Suprapubic skin (tissue), 4 donors: ENCODE data around the gene ITPR2. TPM values are rescaled to one million over a fixed set of nuclear protein-coding genes. Genes with fewer than 3 reads are reported as not detected.
"Not testable (repeated sequence)": the region's sequence is repeated elsewhere in the genome, so short reads cannot be mapped to it uniquely, and the experiment has no call there.

Source experiments
- DNase-seq, 2 donors: peaks; one replicate each; pipeline ENCODE4 v3.0.0-alpha.2; 2019; ENCODE audit warnings: low spot score in 2 of 2
- H3K27ac ChIP-seq: fragments of 200-600 bp; sonication (generic); one replicate; pipeline ENCODE4 v1.5.1; 2019
- H3K27me3 ChIP-seq: fragments of 200-600 bp; sonication (generic); one replicate; pipeline ENCODE4 v1.5.1; 2019
- H3K36me3 ChIP-seq: fragments of 200-600 bp; sonication (generic); one replicate; pipeline ENCODE4 v1.5.1; 2019
- H3K4me1 ChIP-seq: fragments of 200-600 bp; sonication (generic); one replicate; pipeline ENCODE4 v1.5.1; 2019
- H3K4me3 ChIP-seq: fragments of 200-600 bp; sonication (generic); one replicate; pipeline ENCODE4 v1.5.1; 2019; ENCODE audit warnings: mild to moderate bottlenecking
- H3K9me3 ChIP-seq: fragments of 200-600 bp; sonication (generic); one replicate; pipeline ENCODE4 v1.5.1; 2019
- EP300 ChIP-seq: sonication (generic); formaldehyde crosslinking; IDR thresholded peaks from one replicate; pipeline ENCODE4 v1.6.1; 2017; ENCODE audit warnings: antibody characterized with exemption
- POLR2A ChIP-seq, 2 donors: fragments of 450-650 bp; IDR thresholded peaks; one replicate each; pipeline ENCODE4 v1.6.1; 2017; ENCODE audit warnings: antibody characterized with exemption in 2 of 2, mild to moderate bottlenecking in 2 of 2, moderate library complexity in 2 of 2
- POLR2AphosphoS5 ChIP-seq, 3 donors: sonication (generic); formaldehyde crosslinking; IDR thresholded peaks; one replicate each; pipeline ENCODE4 v1.6.1; 2017; ENCODE audit warnings: antibody characterized with exemption in 3 of 3
- WGBS: methylation state at CpG from one replicate; pipeline ENCODE4 v1.1.5; 2018; 5-methylcytosine and 5-hydroxymethylcytosine counted together
- total RNA-seq, 4 donors: library from RNA; depleted of rRNA; stranded (reverse); fragments of >200 nt; gene quantifications; one replicate each; pipeline ENCODE4 v1.1.0, GENCODE V29; 2016
- TF ChIP-seq, protein P1 (sequence below), 2 donors: fragments of 200-600 bp in 1 of 2; fragments of 450-650 bp in 1 of 2; sonication (generic) in 1 of 2; IDR thresholded peaks; one replicate each; pipeline ENCODE4 v1.5.1; 2016 to 2019; ENCODE audit warnings: antibody characterized with exemption in 2 of 2, mild to moderate bottlenecking in 1 of 2, moderate library complexity in 1 of 2

ITPR2 gene
- total RNA-seq, 4 donors from 2014 or later = 59.6 to 159 (median 72.1) TPM

DNA sequence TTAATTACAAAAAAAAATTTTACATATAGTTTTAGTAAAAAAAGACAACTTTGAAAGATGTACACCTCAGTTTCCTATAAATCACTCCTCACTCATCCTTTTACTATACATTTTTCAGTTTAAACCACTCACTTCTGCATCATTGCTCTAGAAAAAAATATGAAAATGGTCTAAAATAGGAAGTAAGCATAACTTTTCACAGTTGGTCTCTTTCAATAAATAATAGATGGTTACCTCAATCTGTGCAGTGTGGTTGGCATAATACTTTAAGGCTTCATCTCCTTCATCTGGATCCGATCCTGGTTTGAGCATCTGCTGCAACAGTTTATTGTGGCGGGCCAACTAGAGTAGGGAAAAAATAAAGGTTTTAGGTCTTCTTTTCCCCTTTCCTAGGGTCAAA lies 389.7 kb downstream of the ITPR2 start:
- Histone ChIP-seq H3K27ac (no peak overlapping the region), H3K36me3 (peaks cover 23% of the 10 kb centered on the region), H3K27me3 (no peaks in the 10 kb centered on the region), H3K9me3 (no peaks in the 10 kb centered on the region), H3K4me3 (no peak overlapping the region), H3K4me1 (no peaks in the 10 kb centered on the region)
- TF ChIP-seq, protein P1, sequence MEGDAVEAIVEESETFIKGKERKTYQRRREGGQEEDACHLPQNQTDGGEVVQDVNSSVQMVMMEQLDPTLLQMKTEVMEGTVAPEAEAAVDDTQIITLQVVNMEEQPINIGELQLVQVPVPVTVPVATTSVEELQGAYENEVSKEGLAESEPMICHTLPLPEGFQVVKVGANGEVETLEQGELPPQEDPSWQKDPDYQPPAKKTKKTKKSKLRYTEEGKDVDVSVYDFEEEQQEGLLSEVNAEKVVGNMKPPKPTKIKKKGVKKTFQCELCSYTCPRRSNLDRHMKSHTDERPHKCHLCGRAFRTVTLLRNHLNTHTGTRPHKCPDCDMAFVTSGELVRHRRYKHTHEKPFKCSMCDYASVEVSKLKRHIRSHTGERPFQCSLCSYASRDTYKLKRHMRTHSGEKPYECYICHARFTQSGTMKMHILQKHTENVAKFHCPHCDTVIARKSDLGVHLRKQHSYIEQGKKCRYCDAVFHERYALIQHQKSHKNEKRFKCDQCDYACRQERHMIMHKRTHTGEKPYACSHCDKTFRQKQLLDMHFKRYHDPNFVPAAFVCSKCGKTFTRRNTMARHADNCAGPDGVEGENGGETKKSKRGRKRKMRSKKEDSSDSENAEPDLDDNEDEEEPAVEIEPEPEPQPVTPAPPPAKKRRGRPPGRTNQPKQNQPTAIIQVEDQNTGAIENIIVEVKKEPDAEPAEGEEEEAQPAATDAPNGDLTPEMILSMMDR (IDR thresholded peaks at IDR 0.05) = no peak
- no peak for TF ChIP-seq EP300
- TF ChIP-seq POLR2A (IDR thresholded peaks at IDR 0.05) = no peak
- no peak for TF ChIP-seq POLR2AphosphoS5 (IDR thresholded peaks at IDR 0.05)
- no peak for DNase-seq
- 97% methylated on average over 2 of the region's 2 CpGs for WGBS

DNA sequence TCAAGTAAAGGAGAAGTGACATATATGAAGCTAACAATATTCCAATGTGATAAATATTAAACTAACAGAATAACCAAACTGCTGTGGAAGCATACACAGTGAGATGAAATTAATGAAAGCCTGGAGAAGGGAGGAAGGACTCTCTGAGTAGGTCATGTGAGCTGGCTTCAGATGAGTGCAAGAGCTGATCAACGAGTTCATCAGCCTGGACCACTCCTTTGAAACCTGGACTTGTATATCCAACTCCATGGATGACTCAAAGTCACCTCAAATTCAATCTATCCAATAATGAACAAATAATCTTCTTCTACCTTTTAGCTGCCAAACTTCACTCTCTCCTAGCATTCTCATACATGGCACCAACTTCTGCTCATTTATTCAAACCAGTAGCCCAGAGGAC lies 391.6 kb downstream of the ITPR2 start:
- no peaks in the 10 kb centered on the region for H3K27me3 ChIP-seq
- no peak overlapping the region for H3K4me3 ChIP-seq
- peaks cover 23% of the 10 kb centered on the region for H3K36me3 ChIP-seq
- no peak for TF ChIP-seq POLR2AphosphoS5 (IDR thresholded peaks at IDR 0.05)
- TF ChIP-seq POLR2A (IDR thresholded peaks at IDR 0.05) = no peak
- DNase-seq = no peak
- 88% methylated on average over 1 of the region's 1 CpG for WGBS
- no peak overlapping the region for H3K27ac ChIP-seq
- no peaks in the 10 kb centered on the region for H3K9me3 ChIP-seq
- no peaks in the 10 kb centered on the region for H3K4me1 ChIP-seq

DNA sequence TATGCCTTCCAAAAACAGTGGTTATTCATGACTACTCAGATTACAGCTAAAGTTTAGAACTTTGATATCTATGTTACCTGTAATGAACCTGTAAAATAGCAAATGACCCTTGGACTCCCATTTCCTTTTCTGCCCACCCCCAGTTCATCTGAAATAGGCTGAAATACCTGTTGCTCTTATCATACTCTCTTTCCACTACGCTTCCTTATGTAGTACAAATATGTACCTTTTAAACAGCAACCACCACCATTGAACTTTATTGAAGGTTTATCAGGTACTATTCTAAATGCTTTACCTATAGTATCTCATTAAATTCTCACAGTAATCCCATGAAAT lies 398.0 kb downstream of the ITPR2 start:
- Histone ChIP-seq H3K4me3 (no peak overlapping the region), H3K27me3 (no peaks in the 10 kb centered on the region), H3K9me3 (no peaks in the 10 kb centered on the region), H3K4me1 (no peaks in the 10 kb centered on the region), H3K36me3 (peaks cover 7% of the 10 kb centered on the region), H3K27ac (no peak overlapping the region)
- 97% methylated on average over 1 of the region's 1 CpG for WGBS
- DNase-seq = no peak
- TF ChIP-seq, protein P1 (IDR thresholded peaks at IDR 0.05) = no peak
- TF ChIP-seq EP300 = no peak
- TF ChIP-seq POLR2A (IDR thresholded peaks at IDR 0.05) = no peak
- TF ChIP-seq POLR2AphosphoS5 (IDR thresholded peaks at IDR 0.05) = no peak

DNA sequence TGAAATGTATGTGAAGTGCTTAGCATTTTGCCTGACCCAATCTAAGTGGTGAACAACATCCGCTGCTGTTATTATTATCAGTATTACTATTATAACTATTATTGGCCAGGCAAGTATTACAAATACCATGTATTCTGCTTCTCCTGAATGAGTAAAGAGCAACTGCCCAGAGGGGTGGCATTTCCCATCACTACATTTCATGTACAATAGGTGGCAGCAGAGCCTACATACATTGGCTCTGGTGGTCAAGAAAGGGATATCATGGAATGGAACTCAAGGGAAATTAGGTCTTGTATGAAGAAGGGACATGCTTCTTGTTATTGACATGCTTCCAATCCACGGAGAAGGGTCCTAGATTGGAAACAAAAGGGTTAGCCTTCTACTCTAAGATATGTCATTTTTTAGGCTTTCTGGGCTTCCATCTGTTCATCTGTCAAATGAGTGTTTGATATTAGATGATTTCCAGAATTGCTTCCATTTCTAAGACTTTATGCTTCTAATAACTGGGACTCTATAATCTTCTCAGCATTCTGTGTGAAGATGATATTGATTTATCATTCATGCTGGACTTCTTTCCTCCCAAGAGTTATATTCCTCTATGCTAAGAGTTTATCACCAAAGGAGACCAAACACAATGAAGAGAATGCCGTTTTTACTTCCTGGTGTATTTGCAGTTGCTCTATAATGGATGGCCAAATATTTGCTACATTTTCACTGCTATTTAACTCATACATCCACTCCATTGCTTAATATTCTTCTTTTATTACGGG lies 398.5 kb downstream of the ITPR2 start:
- 77% methylated on average over 4 of the region's 4 CpGs for WGBS
- no peak overlapping the region for H3K27ac ChIP-seq
- TF ChIP-seq POLR2AphosphoS5 (IDR thresholded peaks at IDR 0.05) = no peak
- no peak for TF ChIP-seq POLR2A (IDR thresholded peaks at IDR 0.05)
- TF ChIP-seq, protein P1 (IDR thresholded peaks at IDR 0.05) = peak; percentile 58 to 73
- no peak for TF ChIP-seq EP300
- no peaks in the 10 kb centered on the region for H3K4me1 ChIP-seq
- H3K36me3 ChIP-seq = peaks cover 7% of the 10 kb centered on the region
- no peak overlapping the region for H3K4me3 ChIP-seq
- H3K27me3 ChIP-seq = no peaks in the 10 kb centered on the region
- no peak for DNase-seq
- no peaks in the 10 kb centered on the region for H3K9me3 ChIP-seq

DNA sequence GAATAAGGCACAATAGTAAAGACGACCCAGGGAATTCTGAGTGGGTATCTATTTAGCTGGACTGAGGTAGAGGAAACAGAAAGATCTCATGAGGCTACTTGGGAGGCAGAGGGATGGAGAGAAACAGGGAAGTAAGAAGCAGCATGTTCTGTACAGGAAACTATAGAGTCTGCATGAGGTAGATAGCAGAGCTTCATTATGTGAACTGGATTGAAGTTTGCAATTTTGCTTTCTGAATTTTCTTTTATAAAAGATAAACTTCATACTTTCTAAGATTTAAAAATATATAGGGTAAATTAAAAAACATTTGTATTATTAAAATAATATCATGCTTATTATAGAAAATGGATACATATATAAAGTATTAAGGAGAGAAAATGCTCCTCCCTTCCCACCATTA lies 399.3 kb downstream of the ITPR2 start:
- not testable (repeated sequence) for H3K4me3 ChIP-seq, DNase-seq, H3K4me1 ChIP-seq, H3K36me3 ChIP-seq, H3K9me3 ChIP-seq, H3K27me3 ChIP-seq, H3K27ac ChIP-seq
- whole genome bisulfite sequencing = 88% methylated on average over 1 of the region's 1 CpG

DNA sequence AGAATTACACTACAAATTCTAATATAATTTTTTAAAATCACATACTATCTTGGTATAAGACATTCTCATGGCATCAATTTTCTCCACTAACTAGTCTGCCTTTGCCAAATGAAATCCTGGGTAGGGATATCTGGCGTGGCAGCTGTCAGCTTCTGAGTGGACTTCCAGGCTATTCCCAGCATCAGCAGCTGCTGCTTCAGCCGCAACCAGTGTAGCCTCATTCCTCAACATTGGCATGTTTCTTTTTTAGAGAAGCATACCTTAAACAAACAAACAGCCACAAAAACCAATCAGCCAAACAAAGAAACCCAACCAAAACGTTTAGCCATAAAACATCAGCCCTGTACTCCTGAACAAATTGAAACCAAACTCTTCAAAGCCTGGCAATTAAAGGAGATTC lies 401.8 kb downstream of the ITPR2 start:
- H3K9me3 ChIP-seq = no peaks in the 10 kb centered on the region
- 45% methylated on average over 3 of the region's 3 CpGs for WGBS
- no peaks in the 10 kb centered on the region for H3K36me3 ChIP-seq
- DNase-seq = no peak
- no peaks in the 10 kb centered on the region for H3K27me3 ChIP-seq
- no peak overlapping the region for H3K4me3 ChIP-seq
- TF ChIP-seq, protein P1 (IDR thresholded peaks at IDR 0.05) = no peak
- TF ChIP-seq POLR2AphosphoS5 (IDR thresholded peaks at IDR 0.05) = no peak
- TF ChIP-seq EP300 = no peak
- TF ChIP-seq POLR2A (IDR thresholded peaks at IDR 0.05) = no peak
- H3K4me1 ChIP-seq = no peaks in the 10 kb centered on the region
- H3K27ac ChIP-seq = no peak overlapping the region

DNA sequence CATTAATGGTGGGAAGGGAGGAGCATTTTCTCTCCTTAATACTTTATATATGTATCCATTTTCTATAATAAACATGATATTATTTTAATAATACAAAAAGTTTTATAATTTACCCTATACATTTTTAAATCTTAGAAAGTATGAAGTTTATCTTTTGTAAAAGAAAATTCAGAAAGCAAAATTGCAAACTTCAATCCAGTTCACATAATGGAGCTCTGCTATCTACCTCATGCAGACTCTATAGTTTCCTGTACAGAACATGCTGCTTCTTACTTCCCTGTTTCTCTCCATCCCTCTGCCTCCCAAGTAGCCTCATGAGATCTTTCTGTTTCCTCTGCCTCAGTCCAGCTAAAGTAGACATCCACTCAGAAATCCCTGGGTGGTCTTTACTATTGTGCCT lies 402.4 kb downstream of the ITPR2 start:
- H3K9me3 ChIP-seq, H3K4me1 ChIP-seq, DNase-seq, H3K36me3 ChIP-seq, H3K27me3 ChIP-seq, H3K27ac ChIP-seq, H3K4me3 ChIP-seq: not testable (repeated sequence)
